ENCODE data around the gene TMTC2. TPM values are rescaled to one million over a fixed set of nuclear protein-coding genes. Genes with fewer than 3 reads are reported as not detected.
A peak's percentile ranks its signal among the peaks of the same experiment; 100 is the strongest.

TMTC2 gene
- total RNA-seq, 1 donor from 2014 or later = 37.9 TPM

DNA sequence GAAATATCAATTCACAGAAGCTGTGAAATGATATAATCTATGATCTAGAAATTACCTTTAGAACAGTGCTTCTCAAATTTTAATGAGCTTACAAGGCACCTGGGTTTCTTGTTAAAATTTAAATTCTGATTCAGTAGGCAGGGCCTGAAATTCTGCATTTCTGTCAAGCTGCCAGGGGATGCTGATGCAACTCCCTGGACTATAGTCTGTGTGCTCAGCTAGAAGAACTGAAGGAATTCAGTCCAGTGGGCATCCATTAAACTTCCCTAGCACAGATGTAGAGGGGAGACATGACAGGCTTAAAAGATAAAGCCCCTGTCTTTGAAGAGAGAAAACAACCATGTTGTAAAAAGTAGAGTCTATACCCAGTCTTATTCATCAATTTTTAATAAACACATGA is 441.8 kb downstream of the TMTC2 start:
- Histone ChIP-seq H3K27me3 (no peaks in the 10 kb centered on the region), H3K4me1 (no peaks in the 10 kb centered on the region), H3K36me3 (peaks cover 6% of the 10 kb centered on the region), H3K27ac (no peak overlapping the region), H3K4me3 (no peak overlapping the region), H3K9me3 (no peaks in the 10 kb centered on the region)
- ATAC-seq = no peak
- intact Hi-C loops (cut with DNase I) = no loop called here
- TF ChIP-seq, protein P1, sequence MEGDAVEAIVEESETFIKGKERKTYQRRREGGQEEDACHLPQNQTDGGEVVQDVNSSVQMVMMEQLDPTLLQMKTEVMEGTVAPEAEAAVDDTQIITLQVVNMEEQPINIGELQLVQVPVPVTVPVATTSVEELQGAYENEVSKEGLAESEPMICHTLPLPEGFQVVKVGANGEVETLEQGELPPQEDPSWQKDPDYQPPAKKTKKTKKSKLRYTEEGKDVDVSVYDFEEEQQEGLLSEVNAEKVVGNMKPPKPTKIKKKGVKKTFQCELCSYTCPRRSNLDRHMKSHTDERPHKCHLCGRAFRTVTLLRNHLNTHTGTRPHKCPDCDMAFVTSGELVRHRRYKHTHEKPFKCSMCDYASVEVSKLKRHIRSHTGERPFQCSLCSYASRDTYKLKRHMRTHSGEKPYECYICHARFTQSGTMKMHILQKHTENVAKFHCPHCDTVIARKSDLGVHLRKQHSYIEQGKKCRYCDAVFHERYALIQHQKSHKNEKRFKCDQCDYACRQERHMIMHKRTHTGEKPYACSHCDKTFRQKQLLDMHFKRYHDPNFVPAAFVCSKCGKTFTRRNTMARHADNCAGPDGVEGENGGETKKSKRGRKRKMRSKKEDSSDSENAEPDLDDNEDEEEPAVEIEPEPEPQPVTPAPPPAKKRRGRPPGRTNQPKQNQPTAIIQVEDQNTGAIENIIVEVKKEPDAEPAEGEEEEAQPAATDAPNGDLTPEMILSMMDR (IDR thresholded peaks at IDR 0.05) = no peak
- no peak for DNase-seq

DNA sequence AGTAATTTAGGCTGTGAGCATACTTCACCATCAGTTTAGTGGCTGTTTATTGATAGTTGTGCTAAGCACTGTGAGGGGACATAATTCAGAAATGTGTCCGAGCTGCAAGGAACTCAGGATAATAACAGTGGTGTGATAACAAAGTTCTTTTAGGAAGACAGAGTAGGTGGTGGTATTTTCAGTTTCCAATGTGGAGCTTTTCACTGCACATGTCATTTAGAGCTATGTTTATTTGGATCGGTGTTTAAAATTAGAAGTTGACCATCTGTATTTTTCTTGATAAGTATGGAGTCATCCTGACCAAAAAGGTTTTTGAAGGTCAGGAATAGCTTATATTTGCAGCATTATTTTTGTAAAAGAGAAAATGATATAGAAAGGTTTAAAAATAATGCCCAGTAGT is 443.5 kb downstream of the TMTC2 start:
- Histone ChIP-seq H3K36me3 (peaks cover 6% of the 10 kb centered on the region), H3K4me3 (no peak overlapping the region), H3K9me3 (no peaks in the 10 kb centered on the region), H3K27me3 (no peaks in the 10 kb centered on the region), H3K27ac (no peak overlapping the region), H3K4me1 (no peaks in the 10 kb centered on the region)
- ATAC-seq = no peak
- no peak for DNase-seq
- TF ChIP-seq, protein P1 (IDR thresholded peaks at IDR 0.05) = no peak
- intact Hi-C loops (cut with DNase I) = no loop called here

DNA sequence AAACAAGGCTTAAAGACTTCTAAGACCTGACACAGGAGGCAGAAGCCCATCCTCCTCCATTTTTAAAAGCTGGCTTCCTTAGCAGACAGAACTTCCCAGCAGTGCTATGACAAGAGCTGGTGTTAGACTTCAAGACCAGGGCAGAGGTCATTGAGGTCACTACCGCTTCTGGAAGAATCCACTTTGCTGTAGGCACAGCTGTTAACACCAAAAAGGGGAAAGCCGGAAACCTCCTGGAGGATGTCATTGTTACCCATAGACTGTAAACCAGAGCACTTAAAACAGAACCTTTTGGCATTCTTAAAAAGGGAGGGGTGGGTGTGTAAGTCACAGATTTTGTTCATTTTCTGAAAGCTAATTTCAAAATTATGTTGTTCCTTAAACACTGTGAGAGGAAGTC is 445.7 kb downstream of the TMTC2 start:
- DNase-seq (no peak), ATAC-seq (no peak)
- H3K27me3 ChIP-seq = no peaks in the 10 kb centered on the region
- TF ChIP-seq, protein P1 (IDR thresholded peaks at IDR 0.05) = no peak
- H3K9me3 ChIP-seq = no peaks in the 10 kb centered on the region
- peaks cover 6% of the 10 kb centered on the region for H3K36me3 ChIP-seq
- H3K27ac ChIP-seq = no peak overlapping the region
- H3K4me3 ChIP-seq = no peak overlapping the region
- no peaks in the 10 kb centered on the region for H3K4me1 ChIP-seq
- intact Hi-C loops (cut with DNase I) = no loop called here

DNA sequence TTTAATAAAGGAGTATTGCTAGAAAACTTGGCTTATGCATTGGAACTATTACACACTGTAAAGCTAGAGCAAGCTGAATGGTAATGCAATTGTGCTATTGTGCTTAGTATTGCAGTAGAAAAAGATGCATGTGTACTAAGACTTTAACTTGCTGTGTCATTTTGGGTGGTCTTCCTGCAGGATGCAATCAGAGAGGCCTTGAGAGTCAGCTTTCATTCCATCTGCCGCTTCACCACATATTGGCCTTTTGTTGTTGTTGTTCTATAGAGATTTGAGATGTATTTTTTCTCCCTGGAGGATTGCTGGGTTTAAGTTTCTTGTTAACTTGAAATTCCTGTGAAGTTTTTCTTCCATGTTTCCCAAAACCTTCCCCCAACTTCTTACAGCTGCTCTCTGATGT is 449.7 kb downstream of the TMTC2 start:
- TF ChIP-seq, protein P1 (IDR thresholded peaks at IDR 0.05) = no peak
- no peaks in the 10 kb centered on the region for H3K9me3 ChIP-seq
- intact Hi-C loops (cut with DNase I) = no loop called here
- peaks cover 6% of the 10 kb centered on the region for H3K36me3 ChIP-seq
- no peak overlapping the region for H3K4me3 ChIP-seq
- no peak for DNase-seq
- no peak for ATAC-seq
- no peaks in the 10 kb centered on the region for H3K27me3 ChIP-seq
- no peaks in the 10 kb centered on the region for H3K4me1 ChIP-seq
- no peak overlapping the region for H3K27ac ChIP-seq

DNA sequence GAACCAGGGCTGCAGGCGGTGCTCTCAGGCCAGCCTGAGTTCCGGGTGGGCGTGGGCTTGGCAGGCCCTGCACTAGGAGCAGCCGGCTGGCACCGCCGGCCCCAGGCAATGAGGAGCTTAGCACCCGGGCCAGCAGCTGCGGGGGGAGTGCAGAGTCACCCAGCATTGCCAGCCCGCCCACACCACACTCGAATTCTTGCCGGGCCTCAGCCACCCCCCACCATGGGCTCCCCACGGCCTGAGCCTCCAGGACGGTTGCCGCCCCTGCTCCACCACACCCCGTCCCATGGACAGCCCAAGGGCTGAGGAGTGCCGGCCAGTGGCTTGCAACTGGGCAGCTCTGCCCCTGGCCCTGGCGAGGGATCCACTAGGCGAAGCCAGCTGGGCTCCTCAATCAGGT is 453.4 kb downstream of the TMTC2 start:
- ATAC-seq = peak; percentile 39
- TF ChIP-seq, protein P1 (IDR thresholded peaks at IDR 0.05) = no peak
- intact Hi-C loops (cut with DNase I) = no loop called here
- H3K4me3 ChIP-seq = no peak overlapping the region
- no peaks in the 10 kb centered on the region for H3K27me3 ChIP-seq
- H3K36me3 ChIP-seq = no peaks in the 10 kb centered on the region
- H3K9me3 ChIP-seq = no peaks in the 10 kb centered on the region
- H3K4me1 ChIP-seq = no peaks in the 10 kb centered on the region
- no peak overlapping the region for H3K27ac ChIP-seq
- DNase-seq = no peak

DNA sequence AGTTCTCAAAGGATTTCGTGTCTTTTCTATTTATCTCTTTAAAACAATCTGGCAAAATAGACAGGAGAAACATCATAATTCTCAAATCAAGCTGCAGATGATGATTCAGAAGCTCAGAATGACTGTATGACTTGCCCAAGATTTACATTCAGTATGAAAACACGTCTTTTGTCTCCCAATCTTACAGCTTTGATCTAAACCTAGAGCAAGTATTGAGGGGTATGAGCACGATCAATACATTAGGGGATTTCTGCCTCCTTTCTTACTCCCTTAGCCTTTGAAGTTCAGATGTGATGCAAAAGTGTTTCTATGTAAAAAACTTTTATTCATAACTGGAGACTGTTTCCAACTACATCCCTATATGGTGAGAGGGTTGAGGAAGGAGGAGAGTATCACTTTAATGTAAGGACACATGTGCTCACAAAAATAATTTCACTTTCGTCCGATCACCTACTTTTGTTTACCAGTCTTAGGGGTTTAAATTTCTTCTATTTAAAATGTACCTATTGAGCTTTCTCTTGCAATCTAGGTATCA is 454.8 kb downstream of the TMTC2 start:
- Histone ChIP-seq H3K27me3 (no peaks in the 10 kb centered on the region), H3K36me3 (no peaks in the 10 kb centered on the region), H3K4me3 (no peak overlapping the region), H3K9me3 (no peaks in the 10 kb centered on the region), H3K27ac (no peak overlapping the region), H3K4me1 (no peaks in the 10 kb centered on the region)
- intact Hi-C loops (cut with DNase I) = no loop called here
- TF ChIP-seq, protein P1 (IDR thresholded peaks at IDR 0.05) = no peak
- DNase-seq = no peak
- no peak for ATAC-seq

Measured in upper lobe of right lung (tissue), 1 donor.